Panc1 (cell line): ENCODE measurements around the gene EPHB1. TPM values are rescaled to one million over a fixed set of nuclear protein-coding genes. Genes with fewer than 3 reads are reported as not detected.

ENCODE experiments used
- ATAC-seq: fragments of 200-7000 bp; cut with Tn5 transposase; 2 replicates; pipeline ENCODE4 v1.9.1; 2020; ENCODE audit warnings: mild to moderate bottlenecking, moderate library complexity
- BruUV-seq: library from RNA; stranded (reverse); fragments of 400-500 nt; replicated peaks from 2 replicates; lab custom pipeline; 2021; lab: Mats Ljungman, UMichigan
- CTCF ChIA-PET: fragments of 300-600 bp; sonication (Branson Sonifier 250); formaldehyde crosslinking; loops from one replicate; lab custom pipeline; 2022; ENCODE audit warnings: antibody characterized with exemption; lab: Charles Lee
- POLR2A ChIA-PET: fragments of 300-600 bp; sonication (Branson Sonifier 250); formaldehyde crosslinking; loops from one replicate; lab custom pipeline; 2022; ENCODE audit warnings: antibody characterized with exemption; lab: Charles Lee
- DNase-seq: peaks from one replicate; pipeline ENCODE4 v3.0.0-alpha.2; 2010; ENCODE audit warnings: low read depth, low spot score
- H3K27ac ChIP-seq: 2 replicates; pipeline ENCODE4 v1.5.1; 2011; ENCODE audit warnings: mild to moderate bottlenecking, low read length, inconsistent platforms
- H3K27me3 ChIP-seq: fragments of 200-500 bp; sonication (Bioruptor generic); 2 replicates; pipeline ENCODE4 v1.6.0; 2014; ENCODE audit warnings: low read length, inconsistent platforms; ENCODE audit not compliant: control insufficient read depth, insufficient read depth
- H3K36me3 ChIP-seq: fragments of 200-500 bp; sonication (Bioruptor generic); 2 replicates; pipeline ENCODE4 v1.5.1; 2014; ENCODE audit warnings: inconsistent platforms, mild to moderate bottlenecking, low read length, moderate library complexity; ENCODE audit not compliant: control insufficient read depth, insufficient read depth
- H3K4me1 ChIP-seq: 2 replicates; pipeline ENCODE4 v1.5.1; 2011; ENCODE audit warnings: inconsistent platforms, mild to moderate bottlenecking, low read length, moderate library complexity; ENCODE audit not compliant: control insufficient read depth, insufficient read depth
- H3K4me3 ChIP-seq, 2 experiments: 2 replicates each; pipeline ENCODE4 v1.5.1; 2011 to 2012; ENCODE audit warnings: low read depth in 2 of 2, low read length in 2 of 2, mild to moderate bottlenecking in 2 of 2, inconsistent platforms in 1 of 2, moderate library complexity in 1 of 2
- H3K9me3 ChIP-seq: fragments of 200-500 bp; sonication (Bioruptor generic); 2 replicates; pipeline ENCODE4 v1.5.1; 2014; ENCODE audit warnings: low read depth, mild to moderate bottlenecking, inconsistent platforms, low read length, moderate library complexity; ENCODE audit not compliant: control insufficient read depth, insufficient read depth
- CTCF ChIP-seq: fragments of 450-650 bp; IDR thresholded peaks from 2 replicates; pipeline ENCODE4 v1.5.1; 2017; ENCODE audit warnings: mild to moderate bottlenecking
- POLR2AphosphoS5 ChIP-seq: IDR thresholded peaks from 2 replicates; pipeline ENCODE4 v1.6.1; 2012; ENCODE audit warnings: mild to moderate bottlenecking, low read depth, low read length, moderate library complexity
- REST ChIP-seq, 2 experiments: IDR thresholded peaks; 2 replicates each; pipeline ENCODE4 v1.6.1; 2011 to 2012; ENCODE audit warnings: low read depth in 2 of 2, control low read depth in 1 of 2, low read length in 1 of 2, mild to moderate bottlenecking in 1 of 2, moderate library complexity in 1 of 2; ENCODE audit not compliant: insufficient read depth in 1 of 2
- SIN3A ChIP-seq: IDR thresholded peaks from 2 replicates; pipeline ENCODE4 v1.6.1; 2012; ENCODE audit warnings: low read depth, mild to moderate bottlenecking, low read length, moderate library complexity, borderline replicate concordance; ENCODE audit not compliant: insufficient read depth
- TCF7L2 ChIP-seq: IDR thresholded peaks from 2 replicates; pipeline ENCODE4 v1.6.1; 2011; ENCODE audit warnings: mild to moderate bottlenecking, low read depth, low read length, inconsistent platforms
- in situ Hi-C: cut with HindIII; loops from 2 replicates; pipeline ENCODE4 v1.10.0; 2016; ENCODE audit warnings: low sequenced_read_pairs, low pct_unique_long_range_greater_than_20kb
- intact Hi-C: fragments of 100-400 bp; cut with micrococcal nuclease; formaldehyde crosslinking; loops from one replicate; pipeline ENCODE4 v1.10.0; 2022; ENCODE audit not compliant: unreplicated experiment
- total RNA-seq: library from RNA; stranded (reverse); gene quantifications from one replicate; pipeline ENCODE4 v1.2.1, GENCODE V29; 2021; ENCODE audit not compliant: unreplicated experiment

EPHB1 gene
- total RNA-seq, 1 experiment from 2014 or later: 0.46 TPM

GRCh38 chr3:134792700-134793099 lies 2.4 kb upstream of the EPHB1 start:
- no TSS peak for BruUV-seq
- intact Hi-C loops (loop anchor here (10.0 kb wide), 1 partner anchor 432 kb away; no protein-coding TSS in a partner anchor), in situ Hi-C loops (no loop called here)
- ChIA-PET POLR2A (no interaction called here), CTCF (no interaction called here)
- DNase-seq (no peak), ATAC-seq (no peak)
- H3K27ac ChIP-seq: no peak overlapping the region
- TF ChIP-seq CTCF (no peak), TCF7L2 (no peak), SIN3A (no peak), REST (IDR thresholded peaks at IDR 0.05; ENCODE audit: insufficient read depth in 1 of 2, low read depth in 2 of 2, low read length in 1 of 2) (no peak), POLR2AphosphoS5 (no peak)
- H3K36me3 ChIP-seq: no peaks in the 10 kb centered on the region
- peaks cover 24% of the 10 kb centered on the region for H3K27me3 ChIP-seq
- H3K4me3 ChIP-seq: no peak overlapping the region
- no peaks in the 10 kb centered on the region for H3K9me3 ChIP-seq
- H3K4me1 ChIP-seq: no peaks in the 10 kb centered on the region; the same call in 1 of the 2 replicates

GRCh38 chr3:134793562-134793961 lies 1.5 kb upstream of the EPHB1 start:
- peaks cover 28% of the 10 kb centered on the region for H3K27me3 ChIP-seq

More at GRCh38 chr3:134793562-134793961, 1.5 kb upstream of the EPHB1 start:
- TF ChIP-seq CTCF (no peak), POLR2AphosphoS5 (no peak), TCF7L2 (no peak), SIN3A (no peak), REST (IDR thresholded peaks at IDR 0.05; ENCODE audit: insufficient read depth in 1 of 2, low read depth in 2 of 2, low read length in 1 of 2) (no peak)
- BruUV-seq: no TSS peak
- intact Hi-C loops: loop anchor here (10.0 kb wide), 1 partner anchor 431 kb away; no protein-coding TSS in a partner anchor
- ChIA-PET CTCF (interaction anchor here (0.6 to 1.9 kb wide), 7 partner anchors 10 to 1249 kb away, joined by 4 to 14 read pairs (median 10); no protein-coding TSS in a partner anchor), POLR2A (no interaction called here)
- Histone ChIP-seq H3K9me3 (no peaks in the 10 kb centered on the region), H3K4me3 (no peak overlapping the region), H3K36me3 (no peaks in the 10 kb centered on the region), H3K4me1 (no peaks in the 10 kb centered on the region; the same call in 1 of the 2 replicates), H3K27ac (no peak overlapping the region)
- DNase-seq (no peak), ATAC-seq (no peak)
- in situ Hi-C loops: no loop called here
